ENCODE measurements around the gene HNRNPF. TPM values are rescaled to one million over a fixed set of nuclear protein-coding genes. Genes with fewer than 3 reads are reported as not detected.
A peak's percentile ranks its signal among the peaks of the same experiment; 100 is the strongest.

The HNRNPF gene
- total and polyA plus RNA-seq, 12 donors, result 26.4 to 113 (median 74.3) TPM

GRCh38 chr10:43348511-43349312 lies 60.3 kb downstream of the HNRNPF start:
- TF ChIP-seq CTCF (IDR thresholded peaks at IDR 0.05), result peak; percentile 68 to 94 (median 89)

DNA sequence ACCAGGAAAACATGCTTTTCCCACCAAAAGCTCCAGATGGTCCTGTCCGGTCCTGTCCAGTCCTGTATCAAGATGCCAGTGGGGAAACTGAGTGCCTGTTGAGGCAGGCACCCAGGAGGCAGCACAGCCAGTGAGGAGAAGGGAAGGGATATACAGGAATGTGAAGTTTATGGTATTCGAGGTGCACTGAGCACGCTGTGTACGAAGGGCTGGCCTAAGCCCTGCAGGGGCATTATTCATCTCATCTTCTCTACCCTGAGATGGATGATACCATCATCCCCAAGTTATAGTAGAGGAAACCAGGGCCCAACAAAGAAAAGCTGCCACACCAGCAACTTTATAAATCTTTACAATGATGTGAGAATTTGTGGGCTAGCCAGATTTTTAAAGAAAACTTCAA lies 61.0 kb downstream of the HNRNPF start:
- Histone ChIP-seq H3K4me1 (peaks cover 0 to 14% (median 5%) of the 10 kb centered on the region in 9 donors), H3K9me3 (no peaks in the 10 kb centered on the region), H3K36me3 (no peaks in the 10 kb centered on the region), H3K4me3 (no peak overlapping the region), H3K27ac (no peak overlapping the region), H3K27me3 (peaks cover 0 to 33% (median 17%) of the 10 kb centered on the region in 7 donors)
- ATAC-seq, result no peak
- no peak for TF ChIP-seq CTCF (IDR thresholded peaks at IDR 0.05)
- DNase-seq, result no peak
- WGBS, 2 donors, result 92 to 93% methylated on average over 4 of the region's 4 CpGs
- intact Hi-C loops (cut with DNase I), result loop anchor here in 9 of 10 donors (1.0 to 10.0 kb wide), 6 partner anchors 53 to 143 kb away; no protein-coding TSS in a partner anchor

More at GRCh38 chr10:43348511-43349312, 60.3 kb downstream of the HNRNPF start:
- Histone ChIP-seq H3K27ac (no peak overlapping the region), H3K4me3 (no peak overlapping the region), H3K27me3 (peaks cover 0 to 34% (median 17%) of the 10 kb centered on the region in 7 donors), H3K36me3 (no peaks in the 10 kb centered on the region), H3K4me1 (peaks cover 0 to 14% (median 5%) of the 10 kb centered on the region in 9 donors), H3K9me3 (no peaks in the 10 kb centered on the region)
- WGBS, 2 donors, result 54 to 55% methylated on average over 13 of the region's 13 CpGs
- intact Hi-C loops (cut with DNase I), result loop anchor here in 9 of 10 donors (1.0 to 10.0 kb wide), 6 partner anchors 54 to 144 kb away; no protein-coding TSS in a partner anchor
- ATAC-seq, result peak; percentile 93 to 99 (median 98)
- DNase-seq, result peak; percentile 81 to 85

- H3K27me3 ChIP-seq, result peaks cover 0 to 19% (median 7%) of the 10 kb centered on the region in 7 donors
- H3K36me3 ChIP-seq, result no peaks in the 10 kb centered on the region
- no peak for TF ChIP-seq CTCF (IDR thresholded peaks at IDR 0.05)
- intact Hi-C loops (cut with DNase I), result loop anchor here in 2 of 10 donors (10.0 kb wide), 2 partner anchors 49 to 139 kb away; no protein-coding TSS in a partner anchor
- H3K9me3 ChIP-seq, result no peaks in the 10 kb centered on the region
- DNase-seq (no peak), ATAC-seq (no peak)
- H3K4me1 ChIP-seq, result peaks cover 0 to 7% (median 0%) of the 10 kb centered on the region in 9 donors
- H3K27ac ChIP-seq, result no peak overlapping the region
- 76 to 85% methylated on average over 8 of the region's 8 CpGs for WGBS, 2 donors
- no peak overlapping the region for H3K4me3 ChIP-seq
Measured at GRCh38 chr10:43344051-43344450, 64.9 kb downstream of the HNRNPF start.

DNA sequence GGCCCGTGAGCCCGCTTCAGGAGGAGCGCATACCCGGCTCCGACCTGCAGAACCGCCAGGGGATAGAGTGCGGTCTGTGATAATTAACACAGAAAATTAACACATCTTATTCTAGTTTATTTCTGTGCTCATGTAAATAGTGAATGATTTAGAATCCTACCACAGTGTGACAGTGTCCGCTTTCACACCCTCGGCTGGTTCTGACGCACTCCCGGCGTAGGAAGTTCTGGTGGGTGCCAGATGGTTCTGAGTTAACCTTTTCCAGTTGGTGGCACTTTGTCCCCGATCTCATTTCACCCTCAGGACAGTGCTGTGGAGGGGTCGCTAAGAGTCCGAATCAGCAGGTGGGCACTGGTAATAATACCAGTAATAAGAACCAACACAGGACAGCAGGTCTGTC lies 65.9 kb downstream of the HNRNPF start:
- no peak overlapping the region for H3K27ac ChIP-seq
- no peak for TF ChIP-seq CTCF (IDR thresholded peaks at IDR 0.05)
- no peaks in the 10 kb centered on the region for H3K36me3 ChIP-seq
- peaks cover 0 to 24% (median 15%) of the 10 kb centered on the region in 7 donors for H3K27me3 ChIP-seq
- intact Hi-C loops (cut with DNase I), result loop anchor here in 2 of 10 donors (10.0 kb wide), 2 partner anchors 48 to 138 kb away; no protein-coding TSS in a partner anchor
- no peaks in the 10 kb centered on the region for H3K9me3 ChIP-seq
- 94 to 96% methylated on average over 15 of the region's 15 CpGs for WGBS, 2 donors
- ATAC-seq (no peak), DNase-seq (no peak)
- H3K4me3 ChIP-seq, result no peak overlapping the region
- peaks cover 0 to 6% (median 0%) of the 10 kb centered on the region in 9 donors for H3K4me1 ChIP-seq
